GM19043 (cell line): ENCODE results near the gene NAA15.
"Not testable (repeated sequence)": the region's sequence is repeated elsewhere in the genome, so short reads cannot be mapped to it uniquely, and the experiment has no call there.

Experiments
- ATAC-seq: cut with Tn5 transposase; IDR thresholded peaks from one replicate; pipeline ENCODE4 v1.9.1; 2021; ENCODE audit warnings: low read depth; ENCODE audit not compliant: unreplicated experiment

The NAA15 gene

DNA sequence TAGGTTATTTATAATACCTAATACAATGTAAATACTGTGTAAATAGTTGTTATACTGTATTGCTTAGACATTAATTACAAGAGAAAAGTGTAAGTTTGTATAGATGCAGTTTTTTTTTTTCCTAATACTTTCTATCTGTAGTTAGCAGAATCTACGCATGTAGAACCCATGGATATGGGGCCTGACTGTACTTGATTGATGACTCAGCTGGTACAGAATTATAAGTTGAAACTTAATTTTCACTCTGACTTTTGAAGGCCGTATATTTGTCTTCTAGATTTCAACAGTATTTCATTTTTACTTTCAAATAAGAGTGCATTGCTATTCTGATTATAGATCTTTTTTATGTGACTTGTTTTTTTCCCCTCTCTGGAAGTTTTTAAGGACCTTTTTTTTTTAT is 31.7 kb downstream of the NAA15 start:
- no peak for ATAC-seq

DNA sequence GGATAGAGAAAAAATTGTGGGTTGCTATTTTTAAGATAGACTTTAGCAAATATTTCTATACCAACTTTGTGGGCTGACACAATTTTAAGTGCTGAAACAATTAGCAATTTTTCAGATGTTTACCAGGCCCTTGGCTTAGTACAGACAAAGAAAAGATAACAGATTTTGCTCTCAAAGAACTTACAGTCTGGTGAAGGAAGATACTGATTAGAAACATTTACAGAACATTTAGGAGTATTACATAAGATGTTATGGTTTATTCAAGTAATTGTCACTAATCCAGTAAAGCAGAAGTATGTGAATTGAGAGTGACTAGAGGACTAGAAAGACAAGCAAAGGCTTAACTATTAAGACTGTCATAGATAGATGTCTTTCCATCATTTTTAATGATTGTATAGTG is 36.3 kb downstream of the NAA15 start:
- ATAC-seq, result no peak

DNA sequence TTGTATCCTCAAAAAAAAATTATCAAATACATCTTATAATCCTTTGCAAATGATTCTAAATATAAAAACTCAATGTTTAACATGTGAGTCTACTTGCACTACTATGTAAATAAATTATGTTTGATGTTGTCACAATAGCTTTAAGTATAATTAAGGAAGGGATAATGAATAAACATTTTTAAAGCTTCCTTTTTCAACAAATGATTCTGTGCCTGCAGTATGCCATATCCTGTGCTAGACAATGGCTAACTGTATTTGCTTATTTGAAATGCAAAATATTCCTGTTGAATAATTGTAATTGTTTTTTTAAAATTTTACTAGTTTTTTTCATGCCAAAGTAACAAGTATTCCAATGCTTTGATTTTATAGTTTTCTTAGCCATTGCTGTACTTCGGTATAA is 60.0 kb downstream of the NAA15 start:
- no peak for ATAC-seq

DNA sequence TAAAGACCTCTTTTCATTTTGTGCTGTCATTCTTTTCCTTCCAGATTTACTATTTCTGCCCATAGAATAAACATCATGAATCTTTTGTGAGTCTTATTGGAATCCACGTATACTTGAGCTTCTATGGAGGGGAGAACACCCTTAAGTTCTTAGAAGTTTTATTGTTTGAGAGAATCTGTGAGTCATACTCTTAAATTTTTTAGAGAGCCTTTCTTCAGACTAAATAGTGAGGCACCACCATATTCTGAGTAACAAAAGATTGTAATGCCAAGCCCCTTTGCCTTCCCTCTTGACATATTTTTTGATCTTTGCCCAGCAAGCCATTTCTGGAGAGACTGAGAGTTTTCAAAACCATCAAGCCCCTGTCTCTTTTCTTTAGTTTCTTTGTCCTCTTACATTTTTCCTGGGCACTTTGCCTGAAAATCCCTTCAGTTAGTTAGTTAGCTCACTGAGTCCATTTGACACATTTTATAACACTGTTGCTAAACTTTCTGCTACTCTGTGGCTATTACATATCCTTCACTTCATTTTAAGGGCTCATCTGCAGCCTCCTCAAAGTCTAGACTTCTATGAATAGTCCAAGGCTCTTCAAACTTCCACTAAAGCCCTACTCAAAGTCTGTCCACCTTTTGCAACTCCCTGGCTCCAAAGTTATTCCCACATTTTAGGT is 66.3 kb downstream of the NAA15 start:
- no peak for ATAC-seq

DNA sequence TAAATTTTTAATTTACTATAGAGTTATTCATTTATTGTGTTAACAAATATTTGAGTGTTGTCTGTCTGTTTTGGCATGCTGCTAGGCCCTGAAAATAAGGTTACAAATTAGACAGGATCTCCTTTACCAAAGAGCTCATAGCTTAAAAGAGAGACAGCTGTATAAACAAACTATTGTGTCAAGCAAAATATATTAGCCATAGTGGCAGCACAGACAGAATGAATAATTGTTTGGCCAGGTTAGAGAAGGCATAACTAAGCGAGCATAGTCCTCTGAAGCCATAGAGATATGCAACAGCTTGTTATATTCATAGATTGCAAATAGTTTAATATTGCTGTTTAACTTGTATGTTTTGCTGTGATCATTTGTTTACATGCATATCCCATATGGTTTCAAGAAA is 67.7 kb downstream of the NAA15 start:
- ATAC-seq, result no peak

DNA sequence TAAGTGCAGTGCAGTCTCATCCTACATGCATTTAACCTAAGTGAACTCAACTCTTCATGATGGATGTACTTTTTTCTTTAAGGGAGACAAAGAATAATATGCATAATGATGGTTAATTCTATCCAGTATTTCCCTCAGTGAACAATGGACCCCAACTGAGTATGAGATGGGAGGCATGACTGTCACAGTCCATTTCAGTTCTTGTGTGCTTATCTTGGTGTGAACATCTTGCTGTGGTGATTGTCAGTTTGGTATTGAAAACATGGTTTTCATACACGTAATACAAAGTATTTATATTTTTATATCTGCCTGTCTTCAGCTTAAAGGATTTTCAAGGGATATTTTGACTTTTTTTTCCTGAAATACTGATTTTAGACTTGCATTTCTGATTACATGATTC is 72.9 kb downstream of the NAA15 start:
- no peak for ATAC-seq

DNA sequence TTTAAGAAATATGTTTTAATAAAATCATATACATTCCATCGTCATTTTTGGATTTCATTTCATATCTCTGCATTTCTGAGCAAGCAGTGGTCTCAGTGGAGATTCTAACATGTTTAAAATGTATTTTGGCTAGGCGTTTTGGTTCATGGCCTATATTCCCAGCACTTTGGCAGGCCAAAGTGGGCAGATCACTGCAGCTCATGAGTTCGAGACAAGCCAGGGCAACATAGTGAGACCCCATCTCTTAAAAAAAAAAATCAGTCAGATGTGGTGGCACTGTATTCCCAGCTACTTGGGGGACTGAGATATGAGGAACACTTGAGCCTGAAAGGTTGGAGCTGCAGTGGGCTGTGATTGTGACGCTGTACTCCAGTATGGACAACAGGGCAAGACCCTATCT is 85.1 kb downstream of the NAA15 start:
- no peak for ATAC-seq

DNA sequence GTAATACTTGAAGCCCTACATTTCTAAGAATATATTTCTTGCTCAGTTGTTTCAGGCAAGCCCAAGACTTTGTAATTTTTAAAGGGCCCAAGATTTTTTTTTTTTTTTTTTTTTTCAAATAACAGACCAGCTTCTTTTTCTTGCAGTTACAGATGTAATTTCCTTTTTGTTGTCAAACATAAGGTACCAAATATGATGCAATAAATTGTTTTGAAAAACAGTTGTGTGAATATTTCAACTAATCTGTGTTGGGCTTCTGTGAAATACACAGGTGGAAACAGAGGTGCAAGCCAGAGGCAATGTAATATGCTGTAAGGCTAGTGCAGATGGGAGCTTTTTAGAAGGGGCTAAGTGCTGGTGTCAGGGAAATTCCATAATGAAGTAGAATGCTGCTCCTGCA is 87.8 kb downstream of the NAA15 start:
- ATAC-seq, result no peak

DNA sequence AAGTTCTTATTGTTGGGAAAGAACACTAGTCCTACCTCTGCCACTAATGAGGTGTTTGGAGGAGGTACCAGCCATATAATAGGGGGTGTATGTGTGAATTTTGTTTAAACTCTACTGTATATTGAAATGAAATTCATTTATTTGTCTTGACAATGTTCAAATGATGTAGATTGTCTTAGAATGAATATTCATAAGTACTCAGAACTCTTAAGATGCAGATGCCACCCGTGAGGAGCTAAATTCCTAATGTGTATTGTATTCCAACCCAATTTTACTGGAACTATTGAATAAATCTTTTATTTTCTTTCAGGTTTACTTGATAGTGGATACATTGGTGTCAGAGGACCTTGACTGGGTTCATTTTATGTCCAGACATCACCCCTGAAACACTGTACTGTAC is 88.7 kb downstream of the NAA15 start:
- ATAC-seq, result no peak

DNA sequence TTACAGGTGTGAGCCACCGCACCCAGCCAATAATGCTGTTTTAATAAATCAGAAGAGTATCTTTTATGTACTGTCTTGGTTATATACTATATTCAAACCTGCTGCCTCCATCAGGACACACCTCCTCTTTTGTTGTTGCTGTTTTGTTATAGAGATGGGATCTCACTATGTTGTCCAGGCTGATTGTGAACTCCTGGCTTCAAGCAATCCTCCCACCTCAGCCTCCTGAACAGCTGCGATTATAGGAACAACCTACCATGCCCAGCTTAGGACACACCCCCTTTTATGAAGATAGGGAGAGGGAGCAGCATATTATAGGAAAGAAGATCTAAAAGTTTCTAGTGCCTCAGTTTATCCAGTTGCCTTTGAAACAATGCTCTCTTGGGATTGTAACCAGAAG is 90.4 kb downstream of the NAA15 start:
- ATAC-seq, result no peak

DNA sequence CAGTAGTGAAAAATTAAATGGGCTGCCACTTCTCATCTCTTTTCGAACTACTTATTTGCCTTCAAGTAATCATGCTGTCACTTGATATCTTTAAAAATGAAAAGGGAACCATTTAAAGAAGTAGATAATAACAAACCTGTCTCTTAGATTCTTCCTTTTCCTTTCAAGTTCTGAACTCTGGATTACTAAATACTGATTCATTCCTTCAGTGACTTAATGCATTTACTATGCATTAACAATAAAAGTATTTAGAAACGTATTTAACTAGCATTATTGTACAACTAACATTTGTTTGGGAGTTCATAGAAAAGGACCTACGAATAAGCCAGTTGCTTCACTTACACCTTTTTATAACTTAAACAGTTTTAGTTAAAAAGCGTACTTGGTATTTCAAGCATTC is 91.5 kb downstream of the NAA15 start:
- no peak for ATAC-seq

DNA sequence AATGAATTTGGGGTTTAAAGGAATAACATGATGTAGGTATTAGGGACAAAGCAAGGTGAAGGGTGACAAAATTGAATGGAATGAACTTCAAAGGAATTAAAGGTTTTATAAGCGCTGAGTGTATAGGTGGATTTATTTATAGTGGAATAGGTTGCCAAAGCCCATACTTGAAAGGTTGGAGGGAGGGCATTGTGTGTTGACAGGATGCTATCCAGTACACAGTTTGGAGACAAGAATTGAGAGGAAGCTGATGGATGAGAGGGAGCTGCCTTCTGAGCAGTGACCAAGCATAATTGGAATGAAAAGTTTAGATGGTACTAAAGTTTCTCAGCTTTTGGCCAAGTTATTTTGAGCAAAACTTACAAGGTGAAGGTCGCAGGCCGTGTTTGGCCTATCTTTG is 100.1 kb downstream of the NAA15 start:
- no peak for ATAC-seq

DNA sequence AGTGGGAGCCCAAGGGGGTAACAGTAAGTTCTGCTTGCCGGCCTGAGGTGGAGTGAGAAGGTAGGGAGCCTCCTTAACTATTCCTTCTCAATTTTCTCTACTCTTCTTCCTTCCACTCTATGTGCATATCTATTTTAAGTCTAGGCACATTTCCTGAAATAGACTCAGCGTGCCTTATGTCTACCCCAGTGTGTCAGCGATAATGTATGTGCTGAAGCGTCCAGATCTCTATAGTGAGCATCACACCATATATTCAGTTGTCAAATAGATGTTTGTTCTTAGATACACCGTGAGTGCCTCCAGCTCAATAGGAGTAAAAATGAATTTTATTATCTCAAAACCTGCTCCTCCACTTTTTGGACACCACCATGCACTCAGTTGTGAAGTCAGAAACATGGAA is 101.1 kb downstream of the NAA15 start:
- no peak for ATAC-seq

DNA sequence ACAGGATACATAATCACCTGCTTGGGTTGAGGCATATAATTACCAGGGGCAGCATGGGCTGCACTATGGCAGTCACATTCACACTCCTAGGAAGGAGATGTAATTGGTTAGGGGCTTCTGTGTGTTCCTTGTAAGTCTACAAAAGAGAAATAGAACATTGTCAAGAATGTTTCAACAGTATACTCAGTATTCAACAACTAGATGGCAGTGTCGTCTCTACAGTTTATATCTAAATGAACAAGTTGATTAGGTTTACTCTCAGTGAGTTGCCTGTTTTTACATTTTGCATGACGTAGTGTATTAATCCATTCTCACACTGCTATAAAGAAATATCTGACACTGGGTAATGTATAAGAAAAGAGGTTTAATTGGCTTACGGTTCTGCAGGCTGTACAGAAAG is 102.2 kb downstream of the NAA15 start:
- ATAC-seq, result no peak

DNA sequence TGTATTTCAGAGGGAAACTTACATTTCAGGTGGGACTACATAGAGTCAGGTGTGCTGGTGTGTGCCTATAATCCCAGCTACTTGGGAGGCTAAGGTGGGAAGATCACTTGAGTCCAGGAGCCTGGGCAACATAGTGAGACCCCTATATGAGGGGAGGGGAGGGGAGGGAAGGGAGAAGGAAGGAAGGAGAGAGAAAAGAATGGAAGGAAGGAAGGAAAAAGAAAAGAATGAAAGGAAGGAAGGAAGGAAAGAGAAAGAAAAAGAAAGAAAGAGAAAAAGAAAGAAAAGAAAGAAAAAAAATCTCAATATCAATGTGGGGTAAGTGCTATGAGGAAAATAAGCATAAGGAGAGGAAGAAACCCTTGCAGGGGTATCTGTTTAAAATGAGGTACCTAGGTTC is 109.0 kb downstream of the NAA15 start:
- no peak for ATAC-seq

DNA sequence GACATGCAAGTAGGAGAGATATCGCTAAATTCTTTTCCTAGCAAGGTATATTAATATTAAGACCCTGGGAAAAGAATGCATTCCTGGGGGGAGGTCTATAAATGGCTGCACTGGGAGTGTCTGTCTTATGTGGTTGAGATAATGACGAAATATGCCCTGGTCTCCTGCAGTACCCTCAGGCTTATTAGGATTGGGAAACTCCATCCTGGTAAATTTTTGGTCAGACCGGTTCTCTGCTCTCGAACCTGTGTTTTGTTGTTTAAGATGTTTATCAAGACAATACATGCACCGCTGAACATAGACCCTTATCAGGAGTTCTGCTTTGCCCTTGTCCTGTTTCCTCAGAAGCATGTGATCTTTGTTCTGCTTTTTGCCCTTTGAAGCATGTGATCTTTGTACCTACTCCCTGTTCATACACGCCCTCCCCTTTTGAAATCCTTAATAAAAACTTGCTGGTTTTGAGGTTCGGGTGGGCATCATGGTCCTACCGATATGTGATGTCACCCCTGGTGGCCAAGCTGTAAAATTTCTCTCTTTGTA is 113.4 kb downstream of the NAA15 start:
- not testable (repeated sequence) for ATAC-seq

DNA sequence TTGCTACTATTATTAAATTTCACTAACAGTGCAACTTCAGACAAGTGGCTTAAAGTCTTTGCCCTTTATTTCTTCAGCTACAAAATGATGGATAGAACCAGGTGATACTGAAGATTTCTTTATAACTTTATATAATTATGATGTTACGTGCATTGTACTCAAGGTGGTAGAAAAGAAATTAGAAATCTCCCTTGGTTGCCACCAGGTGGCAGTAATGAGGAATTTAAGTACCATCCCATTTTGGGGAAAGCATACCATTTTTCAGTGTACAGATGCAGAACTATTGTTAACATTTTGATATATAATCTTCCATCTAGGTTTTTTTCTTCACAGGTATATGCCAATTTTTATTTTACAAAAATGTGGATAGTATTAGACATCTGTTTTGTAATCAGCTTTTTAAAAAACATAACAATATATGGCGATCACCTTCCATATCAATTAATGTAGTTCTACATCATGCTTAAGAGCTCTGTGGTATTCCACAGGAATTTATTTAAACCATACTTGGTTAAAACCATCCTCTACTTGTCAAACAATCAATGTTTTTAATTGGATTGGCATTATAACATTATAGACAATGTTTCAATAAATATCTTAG is 114.9 kb downstream of the NAA15 start:
- no peak for ATAC-seq

DNA sequence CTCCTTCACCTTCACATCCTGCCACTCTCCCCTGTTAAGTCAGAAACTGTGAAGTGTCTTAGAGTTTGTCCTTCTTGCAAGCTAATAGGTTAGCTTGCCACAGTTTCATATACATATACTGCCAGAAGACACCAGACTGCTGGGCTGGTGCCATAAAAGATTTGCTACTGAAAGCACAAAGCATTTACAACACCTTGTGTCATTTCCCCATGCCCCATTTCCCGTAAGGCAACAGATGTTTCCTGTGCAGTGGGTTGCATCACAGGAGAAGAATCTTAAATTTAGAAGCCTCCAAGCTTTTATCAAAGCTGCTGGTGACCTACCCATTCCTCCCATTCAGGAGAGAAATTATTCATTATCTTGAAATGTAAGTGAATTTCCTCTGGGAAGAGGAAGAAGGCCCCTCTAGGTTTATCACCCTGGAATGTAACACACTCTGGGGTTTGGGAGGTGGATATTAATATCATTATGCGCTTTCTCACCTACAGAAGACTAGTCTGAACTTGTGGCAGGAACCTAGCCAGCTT is 118.1 kb downstream of the NAA15 start:
- ATAC-seq, result peak; percentile 76

DNA sequence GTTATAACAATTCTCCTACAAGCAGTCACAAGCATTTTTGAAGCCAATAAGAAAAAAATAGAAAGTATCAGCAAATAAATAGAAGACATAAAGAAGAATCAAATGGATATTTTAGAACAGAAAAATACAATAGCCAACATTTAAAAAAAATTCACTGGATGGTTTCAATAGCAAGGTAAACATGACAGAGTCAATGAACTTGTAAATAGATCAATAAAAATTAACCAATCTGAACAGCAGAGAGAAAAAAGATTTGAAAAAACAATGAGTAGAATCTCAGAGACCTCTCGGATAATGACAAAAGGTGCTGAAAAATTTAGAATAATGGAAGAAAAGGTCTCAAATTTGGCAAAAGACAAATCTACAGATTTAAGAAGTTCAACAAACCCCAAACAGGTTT is 119.3 kb downstream of the NAA15 start:
- no peak for ATAC-seq

DNA sequence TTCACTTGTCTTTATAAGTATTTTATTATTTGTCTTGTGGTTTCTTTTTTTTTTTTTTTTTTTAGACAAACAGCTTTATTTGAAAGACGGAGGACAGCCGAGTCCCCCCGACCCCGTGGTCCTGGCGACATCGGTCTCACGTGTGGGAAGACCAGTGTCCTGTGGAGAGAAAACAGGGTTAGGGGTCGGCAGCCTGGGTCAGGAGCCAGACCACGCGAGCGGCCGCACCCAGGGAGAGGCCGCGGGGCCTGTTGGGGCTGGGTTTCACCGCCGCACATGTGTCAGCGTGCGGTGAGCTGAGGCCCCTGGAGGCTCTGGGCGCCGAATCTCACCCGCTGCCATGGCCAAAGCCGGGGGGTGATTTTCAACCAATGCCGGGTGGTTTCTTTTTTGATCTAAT is 134.8 kb downstream of the NAA15 start:
- no peak for ATAC-seq

DNA sequence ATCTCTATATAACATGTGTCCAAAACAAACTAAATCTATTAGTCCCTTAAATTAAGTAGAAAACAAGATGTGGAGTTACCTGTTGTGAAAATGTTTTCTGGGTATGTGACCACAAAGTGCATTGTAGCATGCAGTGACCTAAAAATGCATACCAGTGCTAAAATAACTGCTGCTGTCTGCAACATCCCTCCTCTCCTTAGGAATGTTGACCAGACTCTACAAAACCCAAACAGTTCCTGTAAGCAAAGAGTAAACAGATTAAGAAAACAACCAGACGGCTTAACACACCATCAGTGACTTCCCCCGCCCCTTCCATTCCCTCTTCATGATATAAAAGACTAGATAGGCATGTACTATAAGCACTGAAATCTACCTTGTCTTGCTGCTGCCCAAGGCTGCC is 136.8 kb downstream of the NAA15 start:
- no peak for ATAC-seq

DNA sequence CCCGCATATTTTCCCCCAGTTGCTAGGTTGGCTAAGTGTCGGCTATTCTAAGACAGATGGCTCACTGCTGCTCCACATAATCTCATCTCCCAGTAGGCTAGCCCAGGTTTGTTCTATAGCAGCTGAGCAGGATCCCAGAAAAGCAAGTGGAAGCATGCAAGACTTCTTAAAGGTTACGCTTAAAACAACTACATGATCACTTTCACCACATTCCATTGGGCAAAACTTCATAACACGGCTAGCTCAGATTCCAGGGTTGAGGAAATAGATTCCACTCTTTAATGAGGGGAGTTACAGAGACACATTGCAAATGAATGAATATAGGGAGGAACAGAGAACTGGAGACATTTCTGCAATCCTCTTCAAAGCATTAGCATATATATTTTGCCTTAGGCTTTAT is 139.7 kb downstream of the NAA15 start:
- no peak for ATAC-seq
